HG02588 (cell line): ENCODE results near the gene SSC5D.
"Not testable (repeated sequence)": the region's sequence is repeated elsewhere in the genome, so short reads cannot be mapped to it uniquely, and the experiment has no call there.

Experiments used
- ATAC-seq: cut with Tn5 transposase; IDR thresholded peaks from one replicate; pipeline ENCODE4 v1.9.1; 2021; ENCODE audit warnings: mild to moderate bottlenecking, moderate library complexity; ENCODE audit not compliant: unreplicated experiment

The SSC5D gene

GRCh38 chr19:55486043-55486970 is 1.9 kb upstream of the SSC5D start:
- ATAC-seq = no peak

GRCh38 chr19:55486971-55487923 is 989 bp upstream of the SSC5D start:
- ATAC-seq = no peak

GRCh38 chr19:55488986-55489710 is 912 bp downstream of the SSC5D start:
- ATAC-seq = no peak

GRCh38 chr19:55489711-55490477 is 1.7 kb downstream of the SSC5D start:
- no peak for ATAC-seq

- no peak for ATAC-seq
Observed at GRCh38 chr19:55490478-55491432, 2.5 kb downstream of the SSC5D start.

- ATAC-seq = no peak
Observed at GRCh38 chr19:55491546-55492360, 3.5 kb downstream of the SSC5D start.

GRCh38 chr19:55492362-55492944 is 4.2 kb downstream of the SSC5D start:
- ATAC-seq = no peak

- ATAC-seq = no peak
Observed at GRCh38 chr19:55493052-55493644, 4.9 kb downstream of the SSC5D start.

GRCh38 chr19:55493645-55494171 is 5.5 kb downstream of the SSC5D start:
- ATAC-seq = no peak

GRCh38 chr19:55494172-55494761 is 6.0 kb downstream of the SSC5D start:
- ATAC-seq = no peak

GRCh38 chr19:55495646-55496349 is 7.6 kb downstream of the SSC5D start:
- ATAC-seq = no peak

- ATAC-seq = not testable (repeated sequence)
Observed at GRCh38 chr19:55496820-55497219, 8.6 kb downstream of the SSC5D start.

- ATAC-seq = no peak
Observed at GRCh38 chr19:55497763-55498162, 9.5 kb downstream of the SSC5D start.

- no peak for ATAC-seq
Observed at GRCh38 chr19:55498246-55498840, 10.1 kb downstream of the SSC5D start.

GRCh38 chr19:55500368-55500952 is 12.2 kb downstream of the SSC5D start:
- no peak for ATAC-seq
